GM21423 (cell line): Measurements from ENCODE around the gene CAMTA2.

Experiments
- ATAC-seq: cut with Tn5 transposase; IDR thresholded peaks from one replicate; pipeline ENCODE4 v1.9.1; 2021; ENCODE audit warnings: mild to moderate bottlenecking, moderate library complexity; ENCODE audit not compliant: unreplicated experiment

Gene CAMTA2

DNA sequence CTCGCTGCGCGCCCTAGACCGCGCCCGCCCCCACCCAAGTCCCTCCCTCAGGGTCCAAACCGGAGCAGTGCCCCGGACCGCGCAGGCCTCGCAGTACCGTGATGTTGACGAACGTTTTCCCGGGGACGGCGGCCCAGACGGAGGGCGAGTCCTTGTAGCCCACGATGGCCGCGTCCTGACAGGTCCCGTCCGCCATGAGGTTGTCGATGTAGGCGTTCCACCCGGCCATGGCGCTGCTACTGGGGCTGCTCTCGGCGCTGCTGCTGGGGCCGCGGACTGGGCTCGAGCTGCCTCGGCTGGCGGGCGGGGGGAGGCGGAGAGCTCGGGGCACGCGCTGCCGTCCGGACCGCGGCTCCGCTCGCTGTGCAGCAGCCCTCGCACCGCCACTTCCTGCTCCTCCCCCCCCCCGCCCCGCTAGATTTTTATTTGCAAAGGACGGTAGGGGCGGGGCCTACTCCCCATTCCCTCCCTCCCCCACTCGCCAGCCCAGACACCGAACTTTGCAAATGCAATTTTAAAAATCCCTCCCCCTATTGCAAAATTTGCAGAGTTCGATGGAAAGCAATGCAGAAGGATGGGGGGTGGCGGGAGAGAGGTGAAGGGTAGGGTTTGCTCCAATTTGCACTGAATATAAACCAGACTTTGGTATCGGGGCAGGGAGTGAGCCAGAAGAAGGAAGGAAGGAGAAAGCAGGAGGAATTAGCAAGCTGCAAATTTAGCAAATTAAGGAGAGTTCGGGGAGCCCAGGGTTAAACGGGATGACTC, 39.1 kb downstream of the CAMTA2 start, which contains the start of gene PFN1:
Gene PFN1 (minus strand): TSS at position 365 of the 765 bp plus-strand sequence. CDS start 136 bp downstream, at position 229.
- ATAC-seq = peak; percentile 9

DNA sequence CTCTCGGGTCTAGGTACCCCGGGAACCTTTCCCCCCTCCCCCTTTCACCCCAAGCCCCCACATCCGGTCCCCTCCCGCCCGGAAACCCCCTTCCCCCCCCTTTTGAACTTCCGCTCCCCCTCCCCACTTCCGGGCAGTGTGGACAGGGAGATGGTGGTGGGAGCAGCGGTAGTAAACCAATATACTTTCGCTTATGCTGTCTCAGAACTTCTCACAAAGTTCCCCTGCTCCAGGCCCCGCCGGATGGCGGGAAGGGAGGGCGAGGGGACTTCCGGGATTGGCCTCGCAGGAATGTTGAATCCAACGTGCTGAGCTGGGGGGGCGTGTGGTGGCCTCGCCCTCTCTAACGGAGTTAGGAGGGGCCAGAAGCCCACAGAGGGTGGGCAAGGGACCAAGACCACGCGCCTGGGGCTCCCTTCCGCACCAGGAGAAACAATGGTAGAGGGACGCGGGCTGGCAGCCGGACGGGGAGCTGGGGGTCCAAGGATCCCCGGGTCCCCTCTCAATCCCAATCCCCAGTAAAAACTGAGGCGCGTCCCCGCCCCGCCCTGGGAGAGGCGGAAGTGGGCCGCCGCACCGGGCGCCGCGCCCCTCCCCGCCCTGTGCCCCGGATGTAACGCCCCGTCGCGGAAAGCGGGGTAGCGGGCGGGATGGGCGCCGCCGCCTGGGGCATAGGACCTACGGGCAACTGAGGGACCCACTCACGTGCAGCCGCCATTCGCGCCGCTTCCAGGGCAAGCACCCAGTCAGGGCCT, 39.9 kb downstream of the CAMTA2 start:
- no peak for ATAC-seq

DNA sequence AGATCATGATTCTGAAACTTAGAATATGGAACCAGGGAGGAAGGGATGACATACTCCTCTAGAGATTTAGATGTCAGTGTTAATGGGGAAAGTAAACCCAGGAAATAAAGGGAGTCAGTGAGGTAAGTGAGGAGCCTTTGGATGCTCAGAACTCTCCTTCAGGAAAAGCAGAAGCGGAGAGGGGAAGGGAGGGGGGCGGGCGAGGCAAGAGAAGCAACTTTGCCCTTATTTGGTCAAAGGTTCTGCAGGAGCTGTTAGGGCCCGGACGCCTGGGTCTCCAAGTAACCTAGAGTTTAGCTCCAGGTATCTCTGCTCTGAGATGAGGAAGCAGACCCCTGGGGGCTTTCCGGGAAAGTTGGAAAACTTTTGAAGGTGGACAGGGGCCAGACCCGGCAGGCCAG, 40.5 kb downstream of the CAMTA2 start:
- ATAC-seq = no peak

DNA sequence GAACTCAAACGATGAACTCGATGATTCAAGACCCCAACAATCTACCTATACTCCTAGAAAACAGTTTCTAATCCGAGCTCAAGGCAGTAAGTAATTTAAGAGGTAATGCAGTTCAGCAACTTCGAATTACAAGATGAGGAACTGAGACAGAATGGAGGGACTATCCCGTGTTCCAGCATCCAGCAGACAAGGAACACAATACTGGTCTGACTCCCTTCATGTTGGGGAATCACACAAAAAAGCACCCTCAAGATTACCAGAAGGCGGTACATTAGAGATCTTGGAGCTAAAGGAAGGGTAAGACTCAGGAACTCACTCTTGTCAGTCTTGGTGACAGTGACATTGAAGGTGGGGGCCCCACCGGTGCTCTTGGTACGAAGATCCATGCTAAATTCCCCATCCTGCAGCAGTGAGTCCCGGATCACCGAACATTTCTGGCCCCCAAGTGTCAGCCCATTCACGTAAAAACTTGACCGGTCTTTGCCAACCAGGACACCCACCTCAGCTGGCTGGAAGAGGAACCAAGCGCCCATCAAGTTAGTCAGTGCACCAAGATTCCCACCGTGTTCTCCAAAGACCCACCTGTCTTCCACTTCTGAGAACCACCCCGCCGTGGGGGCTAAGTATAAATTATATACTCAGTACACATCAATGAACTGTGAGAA, 41.0 kb downstream of the CAMTA2 start:
- no peak for ATAC-seq

DNA sequence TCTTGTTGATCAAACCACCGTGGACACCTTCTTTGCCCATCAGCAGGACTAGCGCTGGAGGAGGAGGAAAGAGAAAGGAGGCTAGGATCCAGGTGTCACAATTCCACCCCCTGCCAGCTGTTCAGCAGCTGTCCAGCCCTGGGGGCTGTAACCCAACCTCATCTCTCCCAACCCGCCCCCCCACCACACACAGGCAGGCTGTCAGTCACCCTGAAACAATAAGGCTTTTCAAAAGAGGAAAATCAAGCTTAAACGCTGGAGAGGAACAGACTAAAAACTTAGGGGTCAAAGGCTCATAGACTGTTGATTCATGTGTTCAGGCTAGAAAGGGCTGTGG, 41.6 kb downstream of the CAMTA2 start:
- ATAC-seq = no peak

DNA sequence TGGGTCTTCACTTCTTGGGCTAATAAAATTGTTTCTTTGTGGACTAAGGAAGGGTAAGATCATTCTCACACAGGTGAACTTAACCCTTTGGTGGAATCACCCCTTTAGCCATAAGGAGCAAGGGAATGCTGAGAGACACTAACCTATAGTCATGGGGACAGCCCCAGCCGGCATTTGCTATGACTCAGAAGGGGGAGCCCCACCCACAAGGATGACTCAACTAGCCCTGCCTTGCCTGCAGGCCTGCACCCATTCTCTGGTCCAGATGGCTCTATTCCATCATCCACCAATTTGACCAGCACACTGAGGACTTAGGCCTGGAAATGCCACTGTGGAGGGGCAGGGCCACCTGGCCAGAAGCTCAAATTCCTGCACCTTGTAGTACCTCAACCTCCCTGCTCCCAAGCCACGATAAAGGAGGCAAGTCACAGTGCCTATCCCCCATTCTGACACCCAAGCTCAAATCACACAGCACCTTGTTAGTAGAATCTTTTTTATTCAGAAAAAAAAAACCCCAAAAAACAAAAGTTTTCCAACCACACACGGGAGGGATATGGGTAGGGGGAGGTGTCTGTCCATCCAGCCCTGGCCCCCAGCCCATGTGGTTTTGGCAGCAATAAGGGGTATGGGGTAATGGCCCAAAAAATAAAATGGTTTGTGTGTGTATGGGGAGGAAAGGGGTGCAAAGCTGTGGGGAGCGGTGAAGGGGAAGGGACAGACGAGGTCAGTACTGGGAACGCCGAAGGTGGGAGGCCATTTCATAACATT, 42.1 kb downstream of the CAMTA2 start:
- ATAC-seq = peak; percentile 15

DNA sequence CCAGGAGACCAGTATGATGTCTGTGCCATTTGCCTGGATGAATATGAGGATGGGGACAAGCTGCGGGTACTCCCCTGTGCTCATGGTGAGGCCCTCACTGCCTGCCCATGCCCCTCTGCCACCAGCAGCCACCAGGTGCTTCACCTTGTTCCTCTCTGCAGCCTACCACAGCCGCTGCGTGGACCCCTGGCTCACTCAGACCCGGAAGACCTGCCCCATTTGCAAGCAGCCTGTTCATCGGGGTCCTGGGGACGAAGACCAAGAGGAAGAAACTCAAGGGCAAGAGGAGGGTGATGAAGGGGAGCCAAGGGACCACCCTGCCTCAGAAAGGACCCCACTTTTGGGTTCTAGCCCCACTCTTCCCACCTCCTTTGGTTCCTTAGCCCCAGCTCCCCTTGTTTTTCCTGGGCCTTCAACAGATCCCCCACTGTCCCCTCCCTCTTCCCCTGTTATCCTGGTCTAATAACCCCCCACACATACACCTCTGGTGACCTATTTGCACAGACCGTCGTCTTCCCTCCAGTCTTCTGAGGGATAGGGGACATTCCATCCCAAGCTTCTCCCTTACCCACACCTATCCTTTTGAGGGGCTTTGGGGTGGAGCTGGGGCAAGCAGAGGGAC, 42.8 kb downstream of the CAMTA2 start:
- ATAC-seq = no peak

DNA sequence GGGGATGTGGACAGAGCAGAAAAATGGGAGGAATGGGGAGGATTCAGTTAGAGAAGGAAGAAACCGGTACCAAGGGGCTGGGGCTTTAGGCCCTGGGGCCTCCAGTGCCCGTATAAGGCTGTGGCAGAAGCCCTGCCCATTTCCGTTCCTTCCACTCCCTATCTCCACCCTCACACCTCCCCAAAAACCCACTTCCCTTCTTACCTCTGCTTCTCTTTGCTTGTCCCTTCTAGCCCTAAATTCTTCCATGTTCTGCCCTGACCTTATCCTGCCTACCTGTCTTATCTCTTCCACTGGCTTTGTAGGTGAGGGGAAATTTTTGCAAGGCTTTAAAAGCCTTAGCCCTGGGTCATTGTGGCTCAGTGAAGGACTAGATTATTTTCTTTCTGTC, 43.3 kb downstream of the CAMTA2 start:
- no peak for ATAC-seq

DNA sequence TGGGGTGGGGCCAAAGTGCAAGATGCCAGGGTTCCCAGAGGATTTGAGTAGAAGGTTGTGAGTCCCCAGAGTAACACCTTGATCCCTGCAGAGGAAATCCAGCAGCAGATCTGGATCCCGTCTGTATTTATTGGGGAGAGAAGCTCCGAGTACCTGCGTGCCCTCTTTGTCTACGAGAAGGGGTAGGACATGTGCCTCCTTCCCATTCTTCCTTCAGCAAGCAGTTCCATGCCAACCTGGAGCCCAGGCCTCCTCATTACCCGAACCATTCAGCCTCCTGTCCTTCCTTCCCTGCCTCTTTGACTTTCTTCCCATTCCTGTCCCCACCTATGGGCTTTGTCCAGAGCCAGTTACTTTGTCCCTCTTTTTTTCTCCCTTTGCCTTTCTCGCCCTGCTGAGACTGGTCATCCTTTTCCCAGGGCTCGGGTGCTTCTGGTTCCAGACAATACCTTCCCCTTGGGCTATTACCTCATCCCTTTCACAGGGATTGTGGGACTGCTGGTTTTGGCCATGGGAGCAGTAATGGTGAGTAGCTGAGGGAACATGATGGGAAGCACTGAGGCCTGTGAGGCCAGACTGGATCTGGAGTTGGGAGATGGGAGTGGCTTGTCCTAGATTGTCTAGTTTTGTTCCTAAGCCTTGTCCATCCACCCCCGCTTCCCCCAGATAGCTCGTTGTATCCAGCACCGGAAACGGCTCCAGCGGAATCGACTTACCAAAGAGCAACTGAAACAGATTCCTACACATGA, 44.5 kb downstream of the CAMTA2 start:
- ATAC-seq = no peak

DNA sequence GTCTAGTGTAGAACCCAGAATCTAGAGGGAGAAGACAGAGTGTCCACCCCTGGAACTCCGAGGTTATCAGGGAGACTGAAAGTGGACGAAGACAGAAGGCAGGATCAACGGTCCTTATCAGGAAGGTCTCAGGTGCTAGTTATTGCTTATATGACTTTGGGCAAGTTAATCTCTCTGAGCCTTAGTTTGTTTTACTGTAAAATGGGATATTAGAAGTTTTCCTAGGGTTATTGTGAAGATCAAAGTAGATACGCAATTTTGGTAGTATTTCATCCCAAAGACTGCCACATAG, 46.2 kb downstream of the CAMTA2 start:
- no peak for ATAC-seq

DNA sequence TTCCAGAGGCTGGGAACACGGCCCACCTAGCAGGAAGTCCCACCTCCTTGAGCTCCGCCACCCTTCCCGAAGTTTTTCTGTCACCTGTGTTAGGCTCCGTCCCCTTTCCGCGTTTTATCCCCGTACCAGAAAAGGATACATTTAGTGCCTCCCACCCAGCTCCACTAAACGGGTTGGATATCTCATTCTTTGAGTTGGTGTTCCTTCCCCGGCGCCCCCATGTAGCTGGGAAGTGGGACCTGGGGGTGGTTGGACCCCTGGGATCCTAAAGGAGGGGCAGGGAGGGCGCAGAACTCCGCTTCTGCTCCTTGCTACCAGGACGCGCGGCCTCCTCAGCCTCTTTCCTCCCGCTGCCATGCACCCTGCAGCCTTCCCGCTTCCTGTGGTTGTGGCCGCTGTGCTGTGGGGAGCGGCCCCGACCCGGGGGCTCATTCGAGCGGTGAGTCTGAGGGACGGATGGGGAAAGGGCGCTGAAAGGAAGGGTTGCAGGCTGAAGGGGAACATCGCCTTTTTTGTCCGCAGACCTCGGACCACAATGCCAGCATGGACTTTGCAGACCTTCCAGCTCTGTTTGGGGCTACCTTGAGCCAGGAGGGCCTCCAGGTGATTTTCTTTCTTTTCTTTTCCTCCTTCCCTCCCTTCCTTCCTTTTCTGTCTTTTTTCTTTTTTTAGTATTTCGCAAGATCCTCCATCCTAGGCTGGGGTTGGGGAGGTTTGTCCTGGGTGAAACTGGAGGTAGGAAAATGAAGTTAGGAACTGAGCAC, 46.7 kb downstream of the CAMTA2 start:
- no peak for ATAC-seq

DNA sequence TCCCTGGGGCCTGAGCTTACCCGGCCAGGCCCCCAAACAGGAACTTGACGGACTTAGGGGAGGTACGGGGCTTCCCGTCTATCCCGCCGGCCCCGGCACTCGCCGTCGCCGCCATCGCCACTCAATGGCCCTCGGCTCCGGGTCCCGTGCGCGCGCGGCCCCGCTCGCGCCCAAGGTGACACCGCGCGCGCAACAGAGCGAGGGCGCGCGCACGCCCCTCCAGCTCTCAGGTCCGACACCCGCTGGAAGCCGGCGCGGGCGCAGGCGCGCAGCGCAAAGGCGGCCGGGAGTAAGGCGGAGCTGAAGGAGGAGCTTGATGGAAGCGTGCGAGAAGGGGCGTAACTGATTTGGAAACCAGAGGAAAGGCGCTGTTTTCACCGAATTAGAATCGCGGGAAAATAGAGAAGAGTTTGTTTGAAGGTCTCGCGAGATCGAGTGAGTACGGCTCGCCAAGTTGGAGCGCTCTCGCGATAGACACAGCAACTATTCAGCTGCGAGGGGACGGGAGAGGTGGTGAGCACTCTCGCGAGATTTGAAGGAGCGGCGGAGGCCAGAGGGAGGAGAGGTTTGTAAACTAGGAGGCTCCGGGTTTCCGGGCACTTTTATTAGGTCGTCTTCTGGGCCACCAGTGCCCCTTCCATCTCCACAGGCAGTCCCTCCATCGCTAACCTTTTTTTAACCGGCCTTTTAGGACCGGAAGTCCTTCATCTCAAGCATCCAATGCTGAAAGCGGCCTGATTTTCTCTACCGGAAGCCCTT, 47.5 kb downstream of the CAMTA2 start, which contains the start of the genes RNF167 and SLC25A11:
Gene RNF167 (plus strand): TSS at position 473 of the 759 bp plus-strand sequence. CDS start 642 bp downstream, outside the sequence.
Gene SLC25A11 (minus strand): TSS at position 251 of the 759 bp plus-strand sequence. CDS start 136 bp downstream, at position 115.
- ATAC-seq = peak; percentile 76

DNA sequence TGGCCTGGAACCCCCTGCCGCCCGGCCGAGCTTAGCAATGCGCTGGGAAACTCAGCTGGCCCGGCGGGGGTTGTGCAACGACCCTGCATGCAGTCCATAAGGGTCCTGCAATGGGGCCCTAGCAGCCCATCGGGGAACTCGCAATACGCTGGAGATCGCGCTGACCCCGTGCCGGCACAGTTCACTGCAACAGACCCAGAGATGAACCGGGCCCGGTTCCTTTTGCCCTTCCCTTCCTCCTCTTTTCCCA, 48.0 kb downstream of the CAMTA2 start:
- ATAC-seq = no peak

DNA sequence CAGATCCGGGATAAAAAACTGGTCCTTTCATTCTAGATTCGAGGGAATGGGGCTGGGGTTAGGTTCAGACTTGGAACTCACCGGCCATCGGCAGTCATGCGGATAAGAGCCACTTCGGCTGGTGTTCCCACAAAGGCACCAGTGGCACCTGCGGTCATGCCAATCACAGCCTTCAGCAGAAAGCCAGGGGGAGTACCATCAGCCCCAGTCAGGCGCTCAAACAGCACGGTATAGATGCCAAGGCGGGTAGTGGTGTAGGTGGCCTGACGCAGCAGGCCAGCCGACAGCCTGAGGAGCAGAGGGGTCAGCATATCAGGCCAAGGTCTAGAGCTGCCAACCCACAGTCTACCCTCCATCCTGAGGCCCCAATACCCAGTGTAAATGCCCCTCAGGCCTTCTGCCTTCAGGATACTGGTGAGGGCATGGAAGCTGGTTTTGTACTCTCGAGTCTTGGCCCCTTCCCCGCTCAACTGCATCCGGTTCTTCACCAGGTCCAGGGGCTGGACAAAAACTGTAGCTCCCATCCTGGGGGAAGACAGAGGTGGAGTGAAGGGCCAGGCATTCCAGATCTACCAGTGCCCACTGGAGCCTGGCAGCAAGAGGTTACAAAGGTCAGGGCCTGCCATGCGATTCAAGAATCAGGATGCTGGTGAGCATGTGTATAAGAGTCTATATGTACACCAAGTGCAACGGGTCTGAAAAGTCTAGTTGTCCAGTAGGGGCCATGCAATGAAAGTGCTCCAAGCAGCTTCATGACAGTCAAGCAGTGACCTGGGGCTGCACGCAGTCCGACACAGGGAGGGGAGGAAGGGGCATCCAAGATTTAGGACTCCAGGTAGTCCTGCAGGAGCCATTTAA, 48.6 kb downstream of the CAMTA2 start:
- no peak for ATAC-seq

DNA sequence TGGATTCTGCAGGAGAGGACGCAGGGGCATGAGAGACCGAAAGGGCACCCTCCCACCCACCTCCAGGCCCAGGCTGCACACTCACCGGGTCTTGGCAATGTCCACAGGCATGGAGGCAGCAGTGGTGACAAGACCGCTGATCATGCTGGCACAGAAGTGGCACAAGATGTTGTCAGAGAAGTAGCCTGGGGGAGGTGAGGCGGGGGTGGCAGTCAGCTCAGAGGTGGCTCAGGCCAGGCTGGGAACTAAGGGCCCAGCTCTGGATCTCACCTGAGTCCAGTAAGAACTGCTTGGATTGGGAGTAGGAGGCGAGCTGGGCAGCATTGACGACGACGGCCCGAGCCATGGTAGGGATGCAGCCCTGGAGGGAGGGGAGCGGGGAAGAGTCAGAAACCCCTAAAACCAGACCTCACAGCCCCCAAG, 49.4 kb downstream of the CAMTA2 start:
- ATAC-seq = no peak

DNA sequence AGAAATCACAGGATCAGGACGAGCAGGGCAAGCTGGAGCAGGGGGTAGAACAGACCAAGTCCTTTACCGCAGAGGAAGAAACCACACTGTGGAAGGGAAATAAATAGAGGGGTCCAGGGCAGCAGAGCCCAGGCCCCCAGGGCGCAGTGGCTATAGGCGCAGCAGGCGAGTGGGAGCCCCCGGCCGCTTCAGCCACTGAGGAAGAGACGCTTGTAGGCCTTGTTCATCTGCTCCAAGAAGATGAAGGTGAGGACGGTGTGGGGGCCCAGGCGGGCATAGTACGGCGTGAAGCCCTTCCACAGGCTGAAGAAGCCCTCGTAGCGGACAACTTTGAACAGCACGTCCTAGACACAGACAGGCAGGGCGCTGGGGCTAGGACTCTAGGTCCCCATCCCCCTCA, 49.9 kb downstream of the CAMTA2 start:
- ATAC-seq = no peak

DNA sequence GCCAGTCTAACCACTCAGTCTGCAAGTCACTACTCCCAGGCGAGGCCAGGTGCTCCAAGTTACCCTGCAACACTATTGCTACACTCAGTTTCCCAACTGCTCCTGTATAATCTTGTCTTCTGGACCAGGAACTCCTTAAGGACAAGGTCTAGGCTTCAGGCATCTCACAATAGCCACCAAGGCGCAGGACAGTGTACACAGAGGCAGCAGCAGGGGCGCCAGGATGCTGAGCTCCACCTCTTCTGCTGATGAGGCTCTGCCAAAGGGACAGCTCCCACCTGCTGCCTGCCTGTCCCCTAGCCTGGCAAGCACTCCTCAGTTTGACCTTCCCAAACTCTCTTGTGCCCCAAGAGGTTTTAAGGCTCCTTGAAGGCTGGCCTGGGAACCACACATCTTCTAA, 51.0 kb downstream of the CAMTA2 start:
- ATAC-seq = no peak

DNA sequence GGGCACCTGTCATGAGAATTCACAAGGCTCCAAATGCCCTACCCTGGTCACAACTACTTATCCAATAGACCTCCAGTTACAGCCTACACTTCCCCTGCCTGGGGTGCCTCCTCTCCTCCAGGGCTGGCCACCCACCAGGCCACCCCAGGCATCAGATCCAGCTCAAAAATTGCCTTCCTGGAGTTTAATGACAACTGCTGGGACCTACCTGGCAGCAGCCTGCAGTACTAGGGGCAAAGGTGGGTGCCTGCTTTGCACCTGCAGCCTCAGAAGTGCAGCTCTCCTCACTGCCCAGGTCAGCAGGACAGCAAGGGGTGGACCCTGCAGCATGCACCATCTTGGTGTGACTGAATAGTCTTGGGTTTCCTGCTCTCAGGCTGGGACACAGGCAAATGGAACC, 51.8 kb downstream of the CAMTA2 start:
- no peak for ATAC-seq
